Sciatic nerve (tissue), 2 donors: Measurements from ENCODE around the gene KIAA1210. TPM values are rescaled to one million over a fixed set of nuclear protein-coding genes. Genes with fewer than 3 reads are reported as not detected.

Experiments used
- ATAC-seq: fragments of 200-7000 bp; cut with Tn5 transposase; one replicate; pipeline ENCODE4 v1.9.1; 2020; ENCODE audit warnings: mild to moderate bottlenecking, moderate library complexity
- DNase-seq: peaks from one replicate; pipeline ENCODE4 v3.0.0-alpha.2; 2020; ENCODE audit warnings: low spot score
- intact Hi-C: fragments of 100-400 bp; cut with DNase I; formaldehyde crosslinking; loops from one replicate; pipeline ENCODE4 v1.14.2; 2022
- total RNA-seq: library from RNA; stranded (reverse); fragmentation: NEBNext Ultra II Directional; extraction: Animal tissue kit (Norgen Biotek cat#: 25700); gene quantifications from one replicate; pipeline ENCODE4 v1.2.1, GENCODE V29; 2021
- donor health status: DM: no; HTN: no; CAD: no.
- donor health status: DM: no; HTN: no; CAD: no.

The KIAA1210 gene
- 0.27 TPM for total RNA-seq

GRCh38 chrX:119127650-119128049 lies at the start of gene KIAA1210:
Gene KIAA1210 (minus strand): TSS chrX:119127812. CDS start chrX:119123642, 4,170 bp downstream.
- ATAC-seq (no peak), DNase-seq (no peak)
- intact Hi-C loops = no loop called here

- ATAC-seq = no peak
- DNase-seq = no peak
- intact Hi-C loops = no loop called here
Measured at GRCh38 chrX:119177278-119177677, 49.7 kb upstream of the KIAA1210 start.

- intact Hi-C loops = no loop called here
- DNase-seq = no peak
- ATAC-seq = peak; percentile 44
Measured at GRCh38 chrX:119174900-119175299, 47.3 kb upstream of the KIAA1210 start.

- intact Hi-C loops = no loop called here
- DNase-seq = no peak
- ATAC-seq = no peak
Measured at GRCh38 chrX:119168104-119168503, 40.5 kb upstream of the KIAA1210 start.

- ATAC-seq (no peak), DNase-seq (no peak)
- intact Hi-C loops = no loop called here
Measured at GRCh38 chrX:119158226-119158625, 30.6 kb upstream of the KIAA1210 start.

- no peak for DNase-seq
- intact Hi-C loops = no loop called here
- ATAC-seq = no peak
Measured at GRCh38 chrX:119156241-119156640, 28.6 kb upstream of the KIAA1210 start.

GRCh38 chrX:119155416-119156035 lies 27.9 kb upstream of the KIAA1210 start:
- intact Hi-C loops = no loop called here
- no peak for ATAC-seq

GRCh38 chrX:119151051-119151380 lies 23.4 kb upstream of the KIAA1210 start:
- peak; percentile 28 for ATAC-seq
- no peak for DNase-seq
- intact Hi-C loops = no loop called here

More at GRCh38 chrX:119155416-119156035, 27.9 kb upstream of the KIAA1210 start:
- DNase-seq = no peak

GRCh38 chrX:119150163-119151050 lies 22.8 kb upstream of the KIAA1210 start:
- intact Hi-C loops = no loop called here
- ATAC-seq = peak; percentile 55
- DNase-seq = peak; percentile 61

GRCh38 chrX:119147486-119147885 lies 19.9 kb upstream of the KIAA1210 start:
- no peak for ATAC-seq
- intact Hi-C loops = no loop called here
- DNase-seq = no peak

- ATAC-seq = no peak
- intact Hi-C loops = no loop called here
Measured at GRCh38 chrX:119145241-119145653, 17.6 kb upstream of the KIAA1210 start.

GRCh38 chrX:119134466-119134865 lies 6.9 kb upstream of the KIAA1210 start:
- ATAC-seq (no peak), DNase-seq (no peak)
- intact Hi-C loops = loop anchor here (10.0 kb wide), 1 partner anchor 1950 kb away; no protein-coding TSS in a partner anchor

More at GRCh38 chrX:119145241-119145653, 17.6 kb upstream of the KIAA1210 start:
- DNase-seq = no peak

- no peak for DNase-seq
- no peak for ATAC-seq
- intact Hi-C loops = loop anchor here (10.0 kb wide), 1 partner anchor 1952 kb away; no protein-coding TSS in a partner anchor
Measured at GRCh38 chrX:119132961-119133360, 5.3 kb upstream of the KIAA1210 start.

GRCh38 chrX:119132316-119132715 lies 4.7 kb upstream of the KIAA1210 start:
- DNase-seq = no peak
- ATAC-seq = no peak
- intact Hi-C loops = loop anchor here (10.0 kb wide), 1 partner anchor 1952 kb away; no protein-coding TSS in a partner anchor

GRCh38 chrX:119130911-119131310 lies 3.3 kb upstream of the KIAA1210 start:
- intact Hi-C loops = loop anchor here (10.0 kb wide), 1 partner anchor 1954 kb away; no protein-coding TSS in a partner anchor

GRCh38 chrX:119121341-119121740 lies 6.3 kb downstream of the KIAA1210 start:
- DNase-seq (no peak), ATAC-seq (no peak)
- intact Hi-C loops = no loop called here

More at GRCh38 chrX:119130911-119131310, 3.3 kb upstream of the KIAA1210 start:
- no peak for DNase-seq
- ATAC-seq = no peak

GRCh38 chrX:119118780-119119395 lies 8.7 kb downstream of the KIAA1210 start:
- intact Hi-C loops = no loop called here
- DNase-seq (peak; percentile 63), ATAC-seq (peak; percentile 70)

- intact Hi-C loops = no loop called here
- DNase-seq (no peak), ATAC-seq (no peak)
Measured at GRCh38 chrX:119107206-119107605, 20.4 kb downstream of the KIAA1210 start.

GRCh38 chrX:119105826-119106225 lies 21.8 kb downstream of the KIAA1210 start:
- DNase-seq (no peak), ATAC-seq (peak; percentile 81)
- intact Hi-C loops = no loop called here

GRCh38 chrX:119101168-119101567 lies 26.4 kb downstream of the KIAA1210 start:
- DNase-seq (no peak), ATAC-seq (no peak)
- intact Hi-C loops = no loop called here
